ENCODE measurements around the gene CORO1A. TPM values are rescaled to one million over a fixed set of nuclear protein-coding genes. Genes with fewer than 3 reads are reported as not detected.

Gene CORO1A
- total RNA-seq, 1 experiment from 2014 or later: 3.7 TPM

DNA sequence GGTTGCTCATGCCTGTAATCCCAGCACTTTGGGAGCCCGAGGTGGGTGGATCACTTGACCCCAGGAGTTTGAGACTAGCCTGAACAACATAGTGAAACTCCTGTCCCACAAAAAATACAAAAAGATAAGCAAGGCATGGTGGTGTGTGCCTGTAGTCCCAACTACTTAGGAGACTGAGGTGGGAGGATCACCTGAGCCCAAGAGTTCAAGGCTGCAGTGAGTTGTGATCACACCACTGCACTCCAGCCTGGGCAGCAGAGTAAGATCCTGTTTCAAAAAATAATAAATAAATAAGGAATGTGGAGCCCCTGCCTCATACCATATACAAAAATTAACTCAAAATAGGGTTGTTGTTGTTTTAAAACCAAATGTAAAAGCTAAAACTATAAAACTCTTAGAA, 26.2 kb upstream of the CORO1A start:
- CTCF ChIA-PET: no interaction called here
- Histone ChIP-seq H3K36me3 (ENCODE audit: control insufficient read depth, insufficient read depth, low read length) (no peaks in the 10 kb centered on the region), H3K4me1 (ENCODE audit: control insufficient read depth, insufficient read depth, low read length) (no peaks in the 10 kb centered on the region), H3K27me3 (ENCODE audit: control insufficient read depth, insufficient read depth, low read length) (no peaks in the 10 kb centered on the region), H3K9me3 (ENCODE audit: control insufficient read depth, insufficient read depth, low read depth, low read length) (no peaks in the 10 kb centered on the region), H3K4me3 (ENCODE audit: low read depth in 2 of 2, low read length in 2 of 2) (no peak overlapping the region), H3K27ac (ENCODE audit: low read length) (no peak overlapping the region)
- in situ Hi-C loops (cut with HindIII; ENCODE audit: low pct_unique_long_range_greater_than_20kb, low sequenced_read_pairs): no loop called here
- ATAC-seq (no peak), DNase-seq (ENCODE audit: low read depth, low spot score) (no peak)
- POLR2A ChIA-PET: interaction anchor here (0.5 kb wide), 1 partner anchor 87 kb away, joined by 3 read pairs; no protein-coding TSS in a partner anchor
- TF ChIP-seq CTCF (IDR thresholded peaks at IDR 0.05) (no peak), SIN3A (IDR thresholded peaks at IDR 0.05; ENCODE audit: borderline replicate concordance, insufficient read depth, low read depth, low read length) (no peak), TCF7L2 (IDR thresholded peaks at IDR 0.05; ENCODE audit: low read depth, low read length) (no peak), REST (IDR thresholded peaks at IDR 0.05; ENCODE audit: insufficient read depth in 1 of 2, low read depth in 2 of 2, low read length in 1 of 2) (no peak), POLR2AphosphoS5 (IDR thresholded peaks at IDR 0.05; ENCODE audit: low read depth, low read length) (no peak)
- intact Hi-C loops (cut with micrococcal nuclease; ENCODE audit: unreplicated experiment): no loop called here
- BruUV-seq (replicated peaks): no TSS peak

- Histone ChIP-seq H3K27ac (ENCODE audit: low read length) (no peak overlapping the region), H3K4me1 (ENCODE audit: control insufficient read depth, insufficient read depth, low read length) (no peaks in the 10 kb centered on the region), H3K36me3 (ENCODE audit: control insufficient read depth, insufficient read depth, low read length) (no peaks in the 10 kb centered on the region), H3K4me3 (ENCODE audit: low read depth in 2 of 2, low read length in 2 of 2) (no peak overlapping the region), H3K9me3 (ENCODE audit: control insufficient read depth, insufficient read depth, low read depth, low read length) (no peaks in the 10 kb centered on the region), H3K27me3 (ENCODE audit: control insufficient read depth, insufficient read depth, low read length) (no peaks in the 10 kb centered on the region)
- intact Hi-C loops (cut with micrococcal nuclease; ENCODE audit: unreplicated experiment): no loop called here
- in situ Hi-C loops (cut with HindIII; ENCODE audit: low pct_unique_long_range_greater_than_20kb, low sequenced_read_pairs): no loop called here
- no peak for ATAC-seq
- ChIA-PET POLR2A (no interaction called here), CTCF (no interaction called here)
- no TSS peak for BruUV-seq (replicated peaks)
- DNase-seq (ENCODE audit: low read depth, low spot score): no peak
- TF ChIP-seq SIN3A (IDR thresholded peaks at IDR 0.05; ENCODE audit: borderline replicate concordance, insufficient read depth, low read depth, low read length): no peak
- TF ChIP-seq CTCF (IDR thresholded peaks at IDR 0.05): no peak
- TF ChIP-seq REST (IDR thresholded peaks at IDR 0.05; ENCODE audit: insufficient read depth in 1 of 2, low read depth in 2 of 2, low read length in 1 of 2): no peak
- TF ChIP-seq TCF7L2 (IDR thresholded peaks at IDR 0.05; ENCODE audit: low read depth, low read length): no peak
- no peak for TF ChIP-seq POLR2AphosphoS5 (IDR thresholded peaks at IDR 0.05; ENCODE audit: low read depth, low read length)
These were observed 19.9 kb upstream of the CORO1A start for GRCh38 chr16:30163538-30163937.
